Measurements from ENCODE around the gene ERG28. TPM values are rescaled to one million over a fixed set of nuclear protein-coding genes. Genes with fewer than 3 reads are reported as not detected.
A peak's percentile ranks its signal among the peaks of the same experiment; 100 is the strongest.

Gene ERG28
- total RNA-seq, 1 donor: 7.2 TPM

GRCh38 chr14:75702616-75703261, 42.1 kb upstream of the ERG28 start:
- Histone ChIP-seq H3K9me3 (ENCODE audit: low read depth, low read length) (no peaks in the 10 kb centered on the region), H4K20me1 (ENCODE audit: insufficient read depth, low read length) (no peaks in the 10 kb centered on the region), H3K79me2 (ENCODE audit: insufficient read depth, low read length) (no peaks in the 10 kb centered on the region), H2AFZ (ENCODE audit: low read length) (no peak overlapping the region), H3K27me3 (ENCODE audit: insufficient read depth, low read length) (no peaks in the 10 kb centered on the region), H3K36me3 (ENCODE audit: insufficient read depth, low read length) (peaks cover 7% of the 10 kb centered on the region), H3K27ac (ENCODE audit: low read depth, low read length) (peak overlapping the region; percentile 13), H3K4me1 (ENCODE audit: insufficient read depth, low read length) (peaks cover 4% of the 10 kb centered on the region), H3K4me3 (ENCODE audit: insufficient read depth, low read length) (no peak overlapping the region), H3K4me2 (ENCODE audit: insufficient read depth, low read length) (no peak overlapping the region)
- DNase-seq (ENCODE audit: insufficient read length, low spot score, missing footprints): peak; percentile 38
- TF ChIP-seq CTCF (IDR thresholded peaks at IDR 0.05; ENCODE audit: extremely low read depth, low read depth, low read length): no peak

GRCh38 chr14:75702122-75702521, 41.4 kb upstream of the ERG28 start:
- Histone ChIP-seq H3K27ac (ENCODE audit: low read depth, low read length) (peak overlapping the region; percentile 13), H3K79me2 (ENCODE audit: insufficient read depth, low read length) (no peaks in the 10 kb centered on the region), H3K4me3 (ENCODE audit: insufficient read depth, low read length) (no peak overlapping the region), H2AFZ (ENCODE audit: low read length) (no peak overlapping the region), H3K4me1 (ENCODE audit: insufficient read depth, low read length) (peaks cover 4% of the 10 kb centered on the region), H3K4me2 (ENCODE audit: insufficient read depth, low read length) (no peak overlapping the region), H3K9me3 (ENCODE audit: low read depth, low read length) (no peaks in the 10 kb centered on the region), H4K20me1 (ENCODE audit: insufficient read depth, low read length) (no peaks in the 10 kb centered on the region), H3K36me3 (ENCODE audit: insufficient read depth, low read length) (peaks cover 7% of the 10 kb centered on the region), H3K27me3 (ENCODE audit: insufficient read depth, low read length) (no peaks in the 10 kb centered on the region)
- no peak for TF ChIP-seq CTCF (IDR thresholded peaks at IDR 0.05; ENCODE audit: extremely low read depth, low read depth, low read length)
- no peak for DNase-seq (ENCODE audit: insufficient read length, low spot score, missing footprints)

GRCh38 chr14:75700295-75700694, 39.6 kb upstream of the ERG28 start:
- TF ChIP-seq CTCF (IDR thresholded peaks at IDR 0.05; ENCODE audit: extremely low read depth, low read depth, low read length): no peak
- Histone ChIP-seq H3K9me3 (ENCODE audit: low read depth, low read length) (no peaks in the 10 kb centered on the region), H3K27ac (ENCODE audit: low read depth, low read length) (no peak overlapping the region), H3K4me3 (ENCODE audit: insufficient read depth, low read length) (no peak overlapping the region), H3K79me2 (ENCODE audit: insufficient read depth, low read length) (no peaks in the 10 kb centered on the region), H3K36me3 (ENCODE audit: insufficient read depth, low read length) (peaks cover 3% of the 10 kb centered on the region), H3K4me2 (ENCODE audit: insufficient read depth, low read length) (no peak overlapping the region), H3K4me1 (ENCODE audit: insufficient read depth, low read length) (peaks cover 4% of the 10 kb centered on the region), H2AFZ (ENCODE audit: low read length) (no peak overlapping the region), H3K27me3 (ENCODE audit: insufficient read depth, low read length) (no peaks in the 10 kb centered on the region), H4K20me1 (ENCODE audit: insufficient read depth, low read length) (no peaks in the 10 kb centered on the region)
- no peak for DNase-seq (ENCODE audit: insufficient read length, low spot score, missing footprints)

GRCh38 chr14:75699331-75699730, 38.7 kb upstream of the ERG28 start:
- H3K4me2 ChIP-seq (ENCODE audit: insufficient read depth, low read length): no peak overlapping the region

More at GRCh38 chr14:75699331-75699730, 38.7 kb upstream of the ERG28 start:
- Histone ChIP-seq H3K27me3 (ENCODE audit: insufficient read depth, low read length) (no peaks in the 10 kb centered on the region), H4K20me1 (ENCODE audit: insufficient read depth, low read length) (no peaks in the 10 kb centered on the region), H2AFZ (ENCODE audit: low read length) (no peak overlapping the region), H3K36me3 (ENCODE audit: insufficient read depth, low read length) (peaks cover 3% of the 10 kb centered on the region), H3K79me2 (ENCODE audit: insufficient read depth, low read length) (no peaks in the 10 kb centered on the region), H3K27ac (ENCODE audit: low read depth, low read length) (no peak overlapping the region), H3K4me1 (ENCODE audit: insufficient read depth, low read length) (peaks cover 4% of the 10 kb centered on the region), H3K9me3 (ENCODE audit: low read depth, low read length) (no peaks in the 10 kb centered on the region), H3K4me3 (ENCODE audit: insufficient read depth, low read length) (no peak overlapping the region)
- TF ChIP-seq CTCF (IDR thresholded peaks at IDR 0.05; ENCODE audit: extremely low read depth, low read depth, low read length): no peak
- peak; percentile 45 for DNase-seq (ENCODE audit: insufficient read length, low spot score, missing footprints)
